ENCODE data around the gene ILDR1. TPM values are rescaled to one million over a fixed set of nuclear protein-coding genes. Genes with fewer than 3 reads are reported as not detected.

ILDR1 gene
- total and polyA plus RNA-seq, 2 donors (not counting 3 experiments of a cell fraction or from before 2014, with no cell fraction given), result not detected

DNA sequence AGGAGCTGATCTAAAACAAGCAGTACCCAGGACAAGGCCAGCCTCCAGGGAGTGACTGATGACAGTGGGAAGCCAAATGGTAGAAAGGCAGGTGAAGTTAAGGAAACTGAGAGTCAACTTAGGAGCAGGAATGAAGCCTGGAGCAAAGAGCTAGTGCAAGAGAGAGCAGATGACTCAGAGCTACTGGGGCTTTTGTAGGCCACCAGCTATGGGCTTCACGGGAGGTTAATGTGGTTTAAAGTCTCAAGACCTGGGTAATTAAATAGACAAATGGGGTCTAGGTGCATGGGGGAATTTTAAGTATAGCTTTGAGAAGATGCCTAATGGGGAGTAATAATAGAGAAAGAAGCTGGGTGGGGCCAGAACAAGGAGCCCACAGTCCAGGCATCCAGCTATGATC, 36.2 kb upstream of the ILDR1 start:
- intact Hi-C loops (cut with micrococcal nuclease), result no loop called here
- Histone ChIP-seq H3K4me1 (ENCODE audit: control insufficient read depth, extremely low read depth, insufficient read depth, low read length) (no peaks in the 10 kb centered on the region), H3K4me2 (ENCODE audit: insufficient read depth, low read length) (no peak overlapping the region), H3K79me2 (ENCODE audit: control insufficient read depth, insufficient read depth, low read length) (no peaks in the 10 kb centered on the region), H3K27me3 (ENCODE audit: control insufficient read depth in 2 of 2, insufficient read depth in 2 of 2, low read length in 2 of 2) (no peaks in the 10 kb centered on the region), H3K9ac (replicated peaks; ENCODE audit: extremely low read depth, insufficient read depth, low read length) (no peak overlapping the region), H3K9me3 (replicated peaks; ENCODE audit: control insufficient read depth, insufficient read depth, low read length) (no peaks in the 10 kb centered on the region), H4K20me1 (replicated peaks; ENCODE audit: control insufficient read depth, extremely low read depth, insufficient read depth, low read length) (no peaks in the 10 kb centered on the region), H3K9me1 (replicated peaks; ENCODE audit: control insufficient read depth, extremely low read depth, insufficient read depth, low read length) (no peaks in the 10 kb centered on the region), H3K4me3 (replicated peaks in 1 of 3; ENCODE audit: insufficient read depth in 1 of 3, low read depth in 1 of 3, low read length in 3 of 3) (no peak overlapping the region), H3K36me3 (ENCODE audit: control insufficient read depth in 2 of 2, extremely low read depth in 1 of 2, insufficient read depth in 2 of 2, low read length in 2 of 2) (no peaks in the 10 kb centered on the region), H2AFZ (ENCODE audit: low read depth, low read length) (no peak overlapping the region), H3K27ac (ENCODE audit: insufficient read depth, low read depth, low read length) (no peak overlapping the region)
- POLR2A ChIA-PET, result no interaction called here
- CTCF ChIA-PET, result interaction anchor here (0.6 kb wide), 1 partner anchor 256 kb away, joined by 3 read pairs; no protein-coding TSS in a partner anchor
- TF ChIP-seq MYC (IDR thresholded peaks at IDR 0.05; ENCODE audit: low read depth, low read length) (no peak), GATA2 (IDR thresholded peaks at IDR 0.05; ENCODE audit: insufficient read depth, insufficient read length, low read depth, low read length) (no peak)
- TF ChIP-seq, protein P1, sequence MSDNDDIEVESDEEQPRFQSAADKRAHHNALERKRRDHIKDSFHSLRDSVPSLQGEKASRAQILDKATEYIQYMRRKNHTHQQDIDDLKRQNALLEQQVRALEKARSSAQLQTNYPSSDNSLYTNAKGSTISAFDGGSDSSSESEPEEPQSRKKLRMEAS (IDR thresholded peaks at IDR 0.05; ENCODE audit: insufficient read depth, insufficient read length), result no peak
- FAIRE-seq (no peak), DNase-seq (ENCODE audit: low read depth, low spot score) (no peak)
- BruUV-seq (replicated peaks), result no TSS peak
- dilution Hi-C loops (cut with MboI; ENCODE audit: extremely low pct_ligation_motif_present, low sequenced_read_pairs), result no loop called here

DNA sequence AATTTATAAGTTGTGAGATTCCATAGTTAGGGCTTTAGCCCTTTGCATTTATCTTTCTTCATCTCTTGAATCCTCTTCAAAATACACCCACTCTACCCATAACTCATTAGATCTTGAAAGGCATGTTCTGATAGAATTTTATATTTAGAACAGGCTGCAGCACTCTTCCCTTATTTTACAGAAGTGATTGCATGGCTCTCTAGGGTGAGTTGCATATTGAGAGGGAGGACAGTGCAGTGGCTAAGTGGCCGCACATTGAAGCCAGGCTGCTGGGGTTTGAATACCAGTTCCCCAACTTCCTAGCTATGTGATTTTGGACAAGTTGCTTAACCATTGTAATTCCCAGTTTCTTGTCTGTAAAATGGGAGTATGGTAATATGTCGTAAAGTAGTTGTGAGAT, 35.6 kb upstream of the ILDR1 start:
- BruUV-seq (replicated peaks), result no TSS peak
- intact Hi-C loops (cut with micrococcal nuclease), result no loop called here
- dilution Hi-C loops (cut with MboI; ENCODE audit: extremely low pct_ligation_motif_present, low sequenced_read_pairs), result no loop called here
- no peak overlapping the region for H2AFZ ChIP-seq (ENCODE audit: low read depth, low read length)
- H3K27me3 ChIP-seq (ENCODE audit: control insufficient read depth in 2 of 2, insufficient read depth in 2 of 2, low read length in 2 of 2), result no peaks in the 10 kb centered on the region
- FAIRE-seq, result no peak
- no peak overlapping the region for H3K4me2 ChIP-seq (ENCODE audit: insufficient read depth, low read length)
- no peaks in the 10 kb centered on the region for H3K4me1 ChIP-seq (ENCODE audit: control insufficient read depth, extremely low read depth, insufficient read depth, low read length)
- no peaks in the 10 kb centered on the region for H3K79me2 ChIP-seq (ENCODE audit: control insufficient read depth, insufficient read depth, low read length)
- no peak overlapping the region for H3K9ac ChIP-seq (replicated peaks; ENCODE audit: extremely low read depth, insufficient read depth, low read length)
- no peaks in the 10 kb centered on the region for H3K9me1 ChIP-seq (replicated peaks; ENCODE audit: control insufficient read depth, extremely low read depth, insufficient read depth, low read length)
- ChIA-PET CTCF (no interaction called here), POLR2A (no interaction called here)
- TF ChIP-seq GATA2 (IDR thresholded peaks at IDR 0.05; ENCODE audit: insufficient read depth, insufficient read length, low read depth, low read length), result no peak
- no peak for TF ChIP-seq POLR2A (IDR thresholded peaks at IDR 0.05; ENCODE audit: low read depth, low read length)
- TF ChIP-seq EZH2 (IDR thresholded peaks at IDR 0.05; ENCODE audit: borderline replicate concordance, low read depth, low read length, severe bottlenecking), result no peak
- TF ChIP-seq, protein P2, sequence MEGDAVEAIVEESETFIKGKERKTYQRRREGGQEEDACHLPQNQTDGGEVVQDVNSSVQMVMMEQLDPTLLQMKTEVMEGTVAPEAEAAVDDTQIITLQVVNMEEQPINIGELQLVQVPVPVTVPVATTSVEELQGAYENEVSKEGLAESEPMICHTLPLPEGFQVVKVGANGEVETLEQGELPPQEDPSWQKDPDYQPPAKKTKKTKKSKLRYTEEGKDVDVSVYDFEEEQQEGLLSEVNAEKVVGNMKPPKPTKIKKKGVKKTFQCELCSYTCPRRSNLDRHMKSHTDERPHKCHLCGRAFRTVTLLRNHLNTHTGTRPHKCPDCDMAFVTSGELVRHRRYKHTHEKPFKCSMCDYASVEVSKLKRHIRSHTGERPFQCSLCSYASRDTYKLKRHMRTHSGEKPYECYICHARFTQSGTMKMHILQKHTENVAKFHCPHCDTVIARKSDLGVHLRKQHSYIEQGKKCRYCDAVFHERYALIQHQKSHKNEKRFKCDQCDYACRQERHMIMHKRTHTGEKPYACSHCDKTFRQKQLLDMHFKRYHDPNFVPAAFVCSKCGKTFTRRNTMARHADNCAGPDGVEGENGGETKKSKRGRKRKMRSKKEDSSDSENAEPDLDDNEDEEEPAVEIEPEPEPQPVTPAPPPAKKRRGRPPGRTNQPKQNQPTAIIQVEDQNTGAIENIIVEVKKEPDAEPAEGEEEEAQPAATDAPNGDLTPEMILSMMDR (IDR thresholded peaks at IDR 0.05; ENCODE audit: extremely low read depth in 1 of 2, insufficient read depth in 1 of 2, low read depth in 1 of 2, low read length in 2 of 2), result no peak
- TF ChIP-seq FOS (IDR thresholded peaks at IDR 0.05; ENCODE audit: borderline replicate concordance, insufficient read depth, low read length), result no peak
- TF ChIP-seq JUN (IDR thresholded peaks at IDR 0.05; ENCODE audit: borderline replicate concordance, insufficient read depth, insufficient read length, low read depth), result no peak
- TF ChIP-seq MYC (IDR thresholded peaks at IDR 0.05; ENCODE audit: low read depth, low read length), result no peak
- TF ChIP-seq, protein P1 (IDR thresholded peaks at IDR 0.05; ENCODE audit: insufficient read depth, insufficient read length), result no peak
- no peaks in the 10 kb centered on the region for H4K20me1 ChIP-seq (replicated peaks; ENCODE audit: control insufficient read depth, extremely low read depth, insufficient read depth, low read length)
- no peaks in the 10 kb centered on the region for H3K36me3 ChIP-seq (ENCODE audit: control insufficient read depth in 2 of 2, extremely low read depth in 1 of 2, insufficient read depth in 2 of 2, low read length in 2 of 2)
- H3K9me3 ChIP-seq (replicated peaks; ENCODE audit: control insufficient read depth, insufficient read depth, low read length), result no peaks in the 10 kb centered on the region
- no peak for DNase-seq (ENCODE audit: low read depth, low spot score)
- H3K27ac ChIP-seq (ENCODE audit: insufficient read depth, low read depth, low read length), result no peak overlapping the region
- no peak overlapping the region for H3K4me3 ChIP-seq (replicated peaks in 1 of 3; ENCODE audit: insufficient read depth in 1 of 3, low read depth in 1 of 3, low read length in 3 of 3)
